ENCODE measurements around the gene MAP2K5.

Gene MAP2K5

GRCh38 chr15:67732671-67733374 lies 190.3 kb downstream of the MAP2K5 start:
- TF ChIP-seq ZFX (IDR thresholded peaks at IDR 0.05; ENCODE audit: borderline replicate concordance): no peak

GRCh38 chr15:67735896-67736295 lies 193.4 kb downstream of the MAP2K5 start:
- no peak overlapping the region for H3K27ac ChIP-seq
- no peak for TF ChIP-seq CTCF (IDR thresholded peaks at IDR 0.05)
- no peak for TF ChIP-seq ZFX (IDR thresholded peaks at IDR 0.05; ENCODE audit: borderline replicate concordance)

More at GRCh38 chr15:67732671-67733374, 190.3 kb downstream of the MAP2K5 start:
- H3K27ac ChIP-seq: no peak overlapping the region

- no peak for TF ChIP-seq CTCF (IDR thresholded peaks at IDR 0.05)
- TF ChIP-seq ZFX (IDR thresholded peaks at IDR 0.05; ENCODE audit: borderline replicate concordance): no peak
Observed at GRCh38 chr15:67736810-67737209, 194.3 kb downstream of the MAP2K5 start.

GRCh38 chr15:67738056-67738455 lies 195.6 kb downstream of the MAP2K5 start:
- no peak overlapping the region for H3K27ac ChIP-seq
- TF ChIP-seq CTCF (IDR thresholded peaks at IDR 0.05) (no peak), ZFX (IDR thresholded peaks at IDR 0.05; ENCODE audit: borderline replicate concordance) (no peak)

More at GRCh38 chr15:67736810-67737209, 194.3 kb downstream of the MAP2K5 start:
- H3K27ac ChIP-seq: no peak overlapping the region

GRCh38 chr15:67740405-67740804 lies 197.9 kb downstream of the MAP2K5 start:
- TF ChIP-seq ZFX (IDR thresholded peaks at IDR 0.05; ENCODE audit: borderline replicate concordance) (no peak), CTCF (IDR thresholded peaks at IDR 0.05) (no peak)
- H3K27ac ChIP-seq: no peak overlapping the region

GRCh38 chr15:67741308-67741707 lies 198.8 kb downstream of the MAP2K5 start:
- TF ChIP-seq CTCF (IDR thresholded peaks at IDR 0.05) (no peak), ZFX (IDR thresholded peaks at IDR 0.05; ENCODE audit: borderline replicate concordance) (no peak)

GRCh38 chr15:67743558-67743957 lies 201.1 kb downstream of the MAP2K5 start:
- no peak for TF ChIP-seq CTCF (IDR thresholded peaks at IDR 0.05)
- no peak for TF ChIP-seq ZFX (IDR thresholded peaks at IDR 0.05; ENCODE audit: borderline replicate concordance)
- no peak overlapping the region for H3K27ac ChIP-seq

More at GRCh38 chr15:67741308-67741707, 198.8 kb downstream of the MAP2K5 start:
- no peak overlapping the region for H3K27ac ChIP-seq
